ENCODE measurements around the gene COCH. TPM values are rescaled to one million over a fixed set of nuclear protein-coding genes. Genes with fewer than 3 reads are reported as not detected.

COCH gene
- total RNA-seq, 1 experiment from 2014 or later, result 6.7 TPM

GRCh38 chr14:30826070-30826469 lies 48.3 kb upstream of the COCH start:
- H3K36me3 ChIP-seq (ENCODE audit: control insufficient read depth in 1 of 2, insufficient read depth in 2 of 2, low read length in 2 of 2), result no peaks in the 10 kb centered on the region
- ATAC-seq, result no peak
- H3K9me3 ChIP-seq (ENCODE audit: control insufficient read depth in 1 of 2, insufficient read depth in 1 of 2, low read depth in 1 of 2, low read length in 2 of 2), result peaks cover 7 to 17% of the 10 kb centered on the region in 2 experiments; a peak in 3 of 4 replicates
- no peak overlapping the region for H3K4me2 ChIP-seq (ENCODE audit: low read length)
- H3K27me3 ChIP-seq (ENCODE audit: insufficient read depth, low read length), result no peaks in the 10 kb centered on the region
- RAD21 ChIA-PET (ENCODE audit: low non-redundant PET in 1 of 2, low total read pairs in 2 of 2, uncharacterized antibody in 2 of 2, unreplicated experiment in 2 of 2), result no interaction called here
- no peaks in the 10 kb centered on the region for H4K20me1 ChIP-seq (ENCODE audit: insufficient read depth)
- POLR2A ChIA-PET, result no interaction called here
- H3K9ac ChIP-seq (ENCODE audit: low read length), result no peak overlapping the region
- TF ChIP-seq YY1 (IDR thresholded peaks at IDR 0.05; ENCODE audit: extremely low read depth, insufficient replicate concordance, low read depth, low read length) (no peak), EGR1 (IDR thresholded peaks at IDR 0.05; ENCODE audit: low read depth) (no peak), REST (IDR thresholded peaks at IDR 0.05; ENCODE audit: low read depth) (no peak), FOSL1 (IDR thresholded peaks at IDR 0.05; ENCODE audit: low read depth) (no peak), SRF (IDR thresholded peaks at IDR 0.05; ENCODE audit: low read depth) (no peak)
- no TSS peak for BruUV-seq (replicated peaks)
- H3K79me2 ChIP-seq (ENCODE audit: insufficient read depth, low read length), result no peaks in the 10 kb centered on the region
- intact Hi-C loops (cut with micrococcal nuclease), result no loop called here
- no peak for DNase-seq (ENCODE audit: low read depth, low spot score)
- H3K9me2 ChIP-seq (ENCODE audit: insufficient read depth), result no peaks in the 10 kb centered on the region; the same call in 1 of the 2 replicates
- H3K4me1 ChIP-seq (ENCODE audit: control insufficient read depth in 1 of 2, insufficient read depth in 2 of 2, low read length in 2 of 2), result no peaks in the 10 kb centered on the region
- H3K4me3 ChIP-seq (replicated peaks in 1 of 2; ENCODE audit: low read depth in 1 of 2, low read length in 2 of 2), result no peak overlapping the region
- no peak overlapping the region for H3K27ac ChIP-seq (ENCODE audit: low read depth, low read length)
- no peak overlapping the region for H2AFZ ChIP-seq (ENCODE audit: low read depth, low read length, poor library complexity, severe bottlenecking)
- CTCF ChIA-PET, result no interaction called here

GRCh38 chr14:30829853-30830252 lies 44.5 kb upstream of the COCH start:
- no peaks in the 10 kb centered on the region for H3K27me3 ChIP-seq (ENCODE audit: insufficient read depth, low read length)
- intact Hi-C loops (cut with micrococcal nuclease), result no loop called here
- ChIA-PET RAD21 (ENCODE audit: low non-redundant PET in 1 of 2, low total read pairs in 2 of 2, uncharacterized antibody in 2 of 2, unreplicated experiment in 2 of 2) (no interaction called here), POLR2A (no interaction called here), CTCF (no interaction called here)
- no TSS peak for BruUV-seq (replicated peaks)
- DNase-seq (ENCODE audit: low read depth, low spot score) (no peak), ATAC-seq (no peak)
- H3K27ac ChIP-seq (ENCODE audit: low read depth, low read length), result no peak overlapping the region
- H4K20me1 ChIP-seq (ENCODE audit: insufficient read depth), result no peaks in the 10 kb centered on the region
- no peaks in the 10 kb centered on the region for H3K9me2 ChIP-seq (ENCODE audit: insufficient read depth)
- TF ChIP-seq ATF3 (IDR thresholded peaks at IDR 0.05) (no peak), SRF (IDR thresholded peaks at IDR 0.05; ENCODE audit: low read depth) (no peak), EGR1 (IDR thresholded peaks at IDR 0.05; ENCODE audit: low read depth) (no peak), RAD21 (IDR thresholded peaks at IDR 0.05; ENCODE audit: low read depth) (no peak), SIN3A (IDR thresholded peaks at IDR 0.05; ENCODE audit: low read depth) (no peak), ZNF274 (IDR thresholded peaks at IDR 0.05; ENCODE audit: low read depth, low read length) (no peak), POLR2A (IDR thresholded peaks at IDR 0.05; ENCODE audit: borderline replicate concordance, extremely low read depth, insufficient read depth, insufficient read length) (no peak), EZH2 (IDR thresholded peaks at IDR 0.05) (no peak), CTCF (IDR thresholded peaks at IDR 0.05 in 2 of 3, conservative IDR thresholded peaks at IDR 0.05 in 1 of 3; ENCODE audit: borderline replicate concordance in 1 of 3, insufficient read depth in 1 of 3, low read depth in 2 of 3, low read length in 2 of 3) (no peak), TCF7L2 (IDR thresholded peaks at IDR 0.05; ENCODE audit: borderline replicate concordance, extremely low read depth, insufficient read depth, insufficient read length) (no peak), ELF1 (IDR thresholded peaks at IDR 0.05; ENCODE audit: borderline replicate concordance, low read depth) (no peak)
- no peak overlapping the region for H3K4me3 ChIP-seq (replicated peaks in 1 of 2; ENCODE audit: low read depth in 1 of 2, low read length in 2 of 2)
- H3K9me3 ChIP-seq (ENCODE audit: control insufficient read depth in 1 of 2, insufficient read depth in 1 of 2, low read depth in 1 of 2, low read length in 2 of 2), result peaks cover 9 to 15% of the 10 kb centered on the region in 2 experiments; a peak in 3 of 4 replicates
- H3K4me1 ChIP-seq (ENCODE audit: control insufficient read depth in 1 of 2, insufficient read depth in 2 of 2, low read length in 2 of 2), result no peaks in the 10 kb centered on the region
- H3K79me2 ChIP-seq (ENCODE audit: insufficient read depth, low read length), result no peaks in the 10 kb centered on the region
- H3K9ac ChIP-seq (ENCODE audit: low read length), result no peak overlapping the region
- no peak overlapping the region for H3K4me2 ChIP-seq (ENCODE audit: low read length)
- no peak overlapping the region for H2AFZ ChIP-seq (ENCODE audit: low read depth, low read length, poor library complexity, severe bottlenecking)
- H3K36me3 ChIP-seq (ENCODE audit: control insufficient read depth in 1 of 2, insufficient read depth in 2 of 2, low read length in 2 of 2), result no peaks in the 10 kb centered on the region

All from HCT116 (cell line).